H1 (cell line): ENCODE measurements around the gene NIM1K. TPM values are rescaled to one million over a fixed set of nuclear protein-coding genes. Genes with fewer than 3 reads are reported as not detected.
A peak's percentile ranks its signal among the peaks of the same experiment; 100 is the strongest.

Experiments used
- CTCF ChIA-PET: fragments of 300-600 bp; sonication (Branson Sonifier 250); formaldehyde crosslinking; loops from one replicate; lab custom pipeline; 2021; ENCODE audit not compliant: partially characterized antibody; lab: Charles Lee
- POLR2A ChIA-PET: fragments of 300-600 bp; sonication (Branson Sonifier 250); formaldehyde crosslinking; loops from one replicate; lab custom pipeline; 2021; ENCODE audit warnings: inconsistent platforms; ENCODE audit not compliant: partially characterized antibody; lab: Charles Lee
- DNase-seq, 2 experiments: peaks; one replicate each; pipeline versions ENCODE4 v3.0.0 to v3.0.0-alpha.2; 2010 to 2022; ENCODE audit warnings: low spot score in 2 of 2, low read depth in 1 of 2, mixed read lengths in 1 of 2
- FAIRE-seq: peaks from 2 replicates; lab custom pipeline; 2011; peaks lifted over from hg19 to GRCh38; lab: Jason Lieb, UNC
- H2AFZ ChIP-seq: 2 replicates; pipeline ENCODE4 v1.8.1; 2012; ENCODE audit warnings: low read length, inconsistent platforms
- H2AK5ac ChIP-seq: 2 replicates; pipeline ENCODE4 v1.6.1; 2013; ENCODE audit warnings: low read depth, low read length
- H2BK120ac ChIP-seq: replicated peaks from 2 replicates; pipeline ENCODE3; 2013; ENCODE audit warnings: low read depth, low read length, inconsistent platforms
- H2BK12ac ChIP-seq: 2 replicates; pipeline ENCODE4 v1.6.1; 2013; ENCODE audit warnings: low read depth, low read length
- H2BK15ac ChIP-seq: 2 replicates; pipeline ENCODE4 v1.6.1; 2013; ENCODE audit warnings: low read length
- H2BK20ac ChIP-seq: 2 replicates; pipeline ENCODE4 v1.6.1; 2013; ENCODE audit warnings: low read length
- H2BK5ac ChIP-seq: 2 replicates; pipeline ENCODE4 v1.6.1; 2013; ENCODE audit warnings: low read depth, low read length
- H3K14ac ChIP-seq: 2 replicates; pipeline ENCODE4 v1.6.1; 2013; ENCODE audit warnings: inconsistent platforms; ENCODE audit not compliant: insufficient read length
- H3K18ac ChIP-seq: 2 replicates; pipeline ENCODE4 v1.6.1; 2013; ENCODE audit warnings: low read length; ENCODE audit errors: extremely low read depth
- H3K23ac ChIP-seq: 2 replicates; pipeline ENCODE4 v1.6.1; 2013; ENCODE audit warnings: inconsistent platforms; ENCODE audit not compliant: insufficient read length
- H3K23me2 ChIP-seq: 2 replicates; pipeline ENCODE4 v1.6.1; 2013; ENCODE audit warnings: low read depth, low read length
- H3K27ac ChIP-seq: 2 replicates; pipeline ENCODE4 v1.6.1; 2011; ENCODE audit warnings: low read depth, low read length, inconsistent platforms
- H3K27me3 ChIP-seq, 4 experiments: replicated peaks in 1 of 4; 1 replicate in 1 of 4; 2 replicates in 3 of 4; pipeline versions ENCODE4 v1.6.1 to v1.8.1; 2011 to 2013; ENCODE audit warnings: low read length in 3 of 4, mild to moderate bottlenecking in 3 of 4, inconsistent platforms in 2 of 4, mixed read lengths in 2 of 4, moderate library complexity in 1 of 4; ENCODE audit not compliant: control insufficient read depth in 3 of 4, insufficient read depth in 3 of 4; ENCODE audit errors: extremely low read depth in 1 of 4
- H3K36me3 ChIP-seq, 4 experiments: 2 replicates each; pipeline versions ENCODE4 v1.6.1 to v1.8.1; 2011 to 2013; ENCODE audit warnings: mild to moderate bottlenecking in 4 of 4, low read length in 3 of 4, moderate library complexity in 2 of 4, control low read depth in 1 of 4, inconsistent platforms in 1 of 4; ENCODE audit not compliant: insufficient read depth in 4 of 4, control insufficient read depth in 2 of 4
- H3K4ac ChIP-seq: replicated peaks from 2 replicates; pipeline ENCODE3; 2013; ENCODE audit warnings: low read length, low read depth, mixed read lengths, inconsistent platforms; ENCODE audit not compliant: insufficient read length
- H3K4me1 ChIP-seq, 4 experiments: replicated peaks in 1 of 4; 1 replicate in 1 of 4; 2 replicates in 3 of 4; pipeline versions ENCODE4 v1.6.1 to v1.8.1; 2011 to 2013; ENCODE audit warnings: low read length in 3 of 4, inconsistent platforms in 2 of 4, mixed read lengths in 1 of 4; ENCODE audit not compliant: insufficient read depth in 4 of 4, control insufficient read depth in 3 of 4
- H3K4me2 ChIP-seq, 2 experiments: 2 replicates each; pipeline versions ENCODE4 v1.6.1 to v1.8.1; 2011 to 2013; ENCODE audit warnings: low read depth in 2 of 2, low read length in 2 of 2, control low read depth in 1 of 2, inconsistent platforms in 1 of 2, mild to moderate bottlenecking in 1 of 2; ENCODE audit not compliant: insufficient read depth in 1 of 2
- H3K4me3 ChIP-seq, 4 experiments: fragments of 200-600, 300-600 bp in 1 of 4; sonication (generic), shearing (Covaris generic), sonication (Bioruptor Twin) in 1 of 4; 2 replicates each; pipeline versions ENCODE4 v1.5.1 to v1.8.1; 2011 to 2016; ENCODE audit warnings: low read length in 4 of 4, low read depth in 3 of 4, control low read depth in 2 of 4, inconsistent platforms in 2 of 4, mild to moderate bottlenecking in 2 of 4, mixed read lengths in 1 of 4, moderate library complexity in 1 of 4; ENCODE audit not compliant: insufficient read depth in 2 of 4; ENCODE audit errors: extremely low read depth in 1 of 4
- H3K56ac ChIP-seq: replicated peaks from 2 replicates; pipeline ENCODE3; 2013; ENCODE audit warnings: low read depth, mild to moderate bottlenecking, mixed read lengths, low read length, inconsistent platforms; ENCODE audit not compliant: insufficient read length
- H3K79me1 ChIP-seq: 2 replicates; pipeline ENCODE4 v1.6.1; 2013; ENCODE audit warnings: low read depth, low read length, control low read depth
- H3K79me2 ChIP-seq, 2 experiments: 2 replicates each; pipeline versions ENCODE4 v1.6.1 to v1.8.1; 2012 to 2013; ENCODE audit warnings: low read length in 2 of 2, mild to moderate bottlenecking in 2 of 2, inconsistent platforms in 1 of 2; ENCODE audit not compliant: insufficient read depth in 2 of 2, control insufficient read depth in 1 of 2
- H3K9ac ChIP-seq, 4 experiments: replicated peaks in 1 of 4; 1 replicate in 1 of 4; 2 replicates in 3 of 4; pipeline versions ENCODE4 v1.6.1 to v1.8.1; 2011 to 2013; ENCODE audit warnings: low read depth in 3 of 4, low read length in 3 of 4, control low read depth in 2 of 4, mild to moderate bottlenecking in 2 of 4, moderate library complexity in 2 of 4, inconsistent platforms in 1 of 4; ENCODE audit errors: extremely low read depth in 1 of 4
- H3K9me3 ChIP-seq, 2 experiments: 2 replicates each; pipeline versions ENCODE4 v1.6.1 to v1.8.1; 2012 to 2013; ENCODE audit warnings: mild to moderate bottlenecking in 2 of 2, moderate library complexity in 2 of 2, control low read depth in 1 of 2, inconsistent platforms in 1 of 2, low read depth in 1 of 2, low read length in 1 of 2, mixed read lengths in 1 of 2; ENCODE audit not compliant: insufficient read depth in 2 of 2
- H4K20me1 ChIP-seq, 2 experiments: replicated peaks in 1 of 2; 2 replicates each; pipeline versions ENCODE3 to v1.8.1; 2011 to 2013; ENCODE audit warnings: inconsistent platforms in 2 of 2, low read length in 2 of 2, mild to moderate bottlenecking in 1 of 2; ENCODE audit not compliant: insufficient read depth in 2 of 2, control insufficient read depth in 1 of 2
- H4K5ac ChIP-seq: 2 replicates; pipeline ENCODE4 v1.6.1; 2013; ENCODE audit warnings: low read length, low read depth, mixed read lengths, inconsistent platforms; ENCODE audit not compliant: insufficient read length
- H4K8ac ChIP-seq: 2 replicates; pipeline ENCODE4 v1.8.0; 2013; ENCODE audit warnings: mild to moderate bottlenecking, moderate library complexity, low read length, inconsistent platforms; ENCODE audit not compliant: insufficient read depth; ENCODE audit errors: extremely low read depth
- H4K91ac ChIP-seq: replicated peaks from 2 replicates; pipeline ENCODE3; 2013; ENCODE audit warnings: low read length, mixed read lengths, inconsistent platforms; ENCODE audit not compliant: insufficient read length
- CEBPB ChIP-seq: IDR thresholded peaks from 2 replicates; pipeline ENCODE4 v1.6.1; 2012; ENCODE audit warnings: low read depth, low read length
- CTCF ChIP-seq, 3 experiments: IDR thresholded peaks; 1 replicate in 2 of 3; 2 replicates in 1 of 3; pipeline versions ENCODE4 v1.5.1 to v1.6.1; 2011; ENCODE audit warnings: low read length in 3 of 3, mild to moderate bottlenecking in 3 of 3, inconsistent platforms in 2 of 3, low read depth in 1 of 3, moderate library complexity in 1 of 3; ENCODE audit not compliant: insufficient read depth in 1 of 3; ENCODE audit errors: control extremely low read depth in 1 of 3
- EP300 ChIP-seq, 2 experiments: IDR thresholded peaks; 1 replicate in 1 of 2; 2 replicates in 1 of 2; pipeline ENCODE4 v1.6.1; 2011 to 2012; ENCODE audit warnings: low read depth in 2 of 2, low read length in 2 of 2, mild to moderate bottlenecking in 2 of 2, borderline replicate concordance in 1 of 2, inconsistent platforms in 1 of 2, moderate library complexity in 1 of 2
- EZH2 ChIP-seq: fragments of 200-600 bp; sonication (generic); IDR thresholded peaks from 2 replicates; pipeline ENCODE4 v1.7.1; 2012; ENCODE audit warnings: low read depth, mild to moderate bottlenecking, moderate library complexity, low read length, inconsistent platforms; ENCODE audit not compliant: severe bottlenecking
- HDAC2 ChIP-seq, 2 experiments: fragments of 300-600 bp in 1 of 2; sonication (generic) in 1 of 2; IDR thresholded peaks; 2 replicates each; pipeline ENCODE4 v1.6.1; 2011 to 2012; ENCODE audit warnings: low read depth in 2 of 2, low read length in 2 of 2, mild to moderate bottlenecking in 2 of 2, moderate library complexity in 2 of 2, borderline replicate concordance in 1 of 2, inconsistent platforms in 1 of 2
- NRF1 ChIP-seq: IDR thresholded peaks from 2 replicates; pipeline ENCODE4 v1.6.1; 2011; ENCODE audit warnings: mild to moderate bottlenecking, low read depth, low read length, improper control_type of control experiment
- POLR2AphosphoS5 ChIP-seq: IDR thresholded peaks from 2 replicates; pipeline ENCODE4 v1.6.1; 2011; ENCODE audit warnings: low read depth, low read length
- SP2 ChIP-seq: IDR thresholded peaks from 2 replicates; pipeline ENCODE4 v1.6.1; 2012; ENCODE audit warnings: mild to moderate bottlenecking, low read length, inconsistent platforms
- YY1 ChIP-seq: IDR thresholded peaks from 2 replicates; pipeline ENCODE4 v1.6.1; 2011; ENCODE audit warnings: low read depth, mild to moderate bottlenecking, low read length
- WGBS, 2 experiments: shearing (Covaris generic) in 1 of 2; methylation state at CpG; one replicate each; pipeline versions ENCODE4 v1.1.6 to v1.1.7; 2013 to 2015; ENCODE audit warnings: low lambda C conversion rate in 2 of 2, mixed read lengths in 2 of 2, inconsistent platforms in 1 of 2, low coverage in 1 of 2, missing lambda C conversion rate in 1 of 2; ENCODE audit not compliant: insufficient replicate concordance in 2 of 2, insufficient coverage in 1 of 2, insufficient read length in 1 of 2; ENCODE audit errors: extremely low coverage in 1 of 2, missing lambda C conversion rate in 1 of 2; 5-methylcytosine and 5-hydroxymethylcytosine counted together
- polyA plus RNA-seq, 7 experiments: library from polyadenylated mRNA; depleted of rRNA in 3 of 7; stranded (reverse) in 5 of 7; unstranded in 2 of 7; fragments of >200 nt in 5 of 7; fragments of 200-250 nt in 2 of 7; gene quantifications; 1 replicate in 5 of 7; 2 replicates in 1 of 7; 4 replicates in 1 of 7; pipeline versions ENCODE4 v1.2.1 to v1.2.3, GENCODE V29; 2011 to 2013; ENCODE audit warnings: missing spikeins in 2 of 7, mixed read lengths in 2 of 7
- total RNA-seq: library from RNA; stranded (reverse); fragmentation: NEBNext Ultra II Directional; extraction: Animal tissue kit (Norgen Biotek cat#: 25700); gene quantifications from 2 replicates; pipeline ENCODE4 v1.2.1, GENCODE V29; 2021
- TF ChIP-seq, protein P1 (sequence below): IDR thresholded peaks from 2 replicates; pipeline ENCODE4 v1.6.1; 2012; ENCODE audit warnings: inconsistent platforms

Gene NIM1K
- total and polyA plus RNA-seq, 2 of the 8 experiments (the other 6 are each of a cell fraction or from before 2014, with no cell fraction given), result not detected

GRCh38 chr5:43315682-43316081 is 123.7 kb downstream of the NIM1K start:
- Histone ChIP-seq H4K20me1 (peaks cover 6 to 15% of the 10 kb centered on the region in 2 experiments), H3K36me3 (peaks cover 0 to 8% (median 0%) of the 10 kb centered on the region in 4 experiments; a peak in 1 of 8 replicates), H3K23me2 (peaks cover 2% of the 10 kb centered on the region), H2BK12ac (no peak overlapping the region; the same call in 1 of the 2 replicates), H3K4me1 (peaks cover 0 to 9% (median 5%) of the 10 kb centered on the region in 4 experiments; a peak in 5 of 7 replicates), H3K9ac (no peak overlapping the region), H2BK20ac (0 out of 2 replicates have a peak overlapping the region, but pooled peaks have one; percentile 40), H4K8ac (no peak overlapping the region), H3K79me2 (peaks cover 19 to 25% of the 10 kb centered on the region in 2 experiments), H3K27me3 (no peaks in the 10 kb centered on the region), H3K4me3 (no peak overlapping the region), H2BK120ac (no peak overlapping the region), H4K5ac (no peak overlapping the region), H3K4me2 (no peak overlapping the region), H3K56ac (no peak overlapping the region), H3K4ac (no peak overlapping the region), H2BK5ac (no peak overlapping the region), H2BK15ac (no peak overlapping the region), H3K23ac (no peak overlapping the region), H3K27ac (no peak overlapping the region), H4K91ac (no peak overlapping the region), H2AK5ac (no peak overlapping the region), H3K14ac (no peak overlapping the region), H3K79me1 (no peaks in the 10 kb centered on the region), H3K18ac (no peak overlapping the region), H3K9me3 (no peaks in the 10 kb centered on the region), H2AFZ (no peak overlapping the region)
- no peak for FAIRE-seq
- DNase-seq, result no peak
- 98% methylated on average over 3 of the region's 3 CpGs; no CpG with 5 or more reads in 1 of the 2 experiments for WGBS, 2 experiments
- POLR2A ChIA-PET, result interaction anchor here (1.6 kb wide), 1 partner anchor 9 kb away, joined by 3 read pairs; no protein-coding TSS in a partner anchor
- CTCF ChIA-PET, result interaction anchor here (0.8 kb wide), 1 partner anchor 82 kb away, joined by 3 read pairs; no protein-coding TSS in a partner anchor
- TF ChIP-seq, protein P1, sequence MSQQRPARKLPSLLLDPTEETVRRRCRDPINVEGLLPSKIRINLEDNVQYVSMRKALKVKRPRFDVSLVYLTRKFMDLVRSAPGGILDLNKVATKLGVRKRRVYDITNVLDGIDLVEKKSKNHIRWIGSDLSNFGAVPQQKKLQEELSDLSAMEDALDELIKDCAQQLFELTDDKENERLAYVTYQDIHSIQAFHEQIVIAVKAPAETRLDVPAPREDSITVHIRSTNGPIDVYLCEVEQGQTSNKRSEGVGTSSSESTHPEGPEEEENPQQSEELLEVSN, result no peak
- TF ChIP-seq POLR2AphosphoS5, result no peak
- no peak for TF ChIP-seq CEBPB
- no peak for TF ChIP-seq CTCF (IDR thresholded peaks at IDR 0.05; ENCODE audit: control extremely low read depth in 1 of 3, insufficient read depth in 1 of 3, low read depth in 1 of 3, low read length in 3 of 3)
- TF ChIP-seq HDAC2 (IDR thresholded peaks at IDR 0.05; ENCODE audit: borderline replicate concordance in 1 of 2, low read depth in 2 of 2, low read length in 2 of 2), result no peak
- no peak for TF ChIP-seq YY1
- TF ChIP-seq EP300 (IDR thresholded peaks at IDR 0.05; ENCODE audit: borderline replicate concordance in 1 of 2, low read depth in 2 of 2, low read length in 2 of 2), result no peak
- no peak for TF ChIP-seq SP2
- no peak for TF ChIP-seq EZH2
- no peak for TF ChIP-seq NRF1
